SH-SY5Y (cell line): Measurements from ENCODE around the gene ZNF512.
A peak's percentile ranks its signal among the peaks of the same experiment; 100 is the strongest.

ENCODE experiments used
- GATA2 ChIP-seq: IDR thresholded peaks from 2 replicates; pipeline ENCODE4 v1.6.1; 2011; ENCODE audit warnings: mild to moderate bottlenecking, low read depth, low read length
- GATA3 ChIP-seq: IDR thresholded peaks from 2 replicates; pipeline ENCODE4 v1.6.1; 2011; ENCODE audit warnings: low read depth, mild to moderate bottlenecking, low read length, moderate library complexity

The ZNF512 gene

DNA sequence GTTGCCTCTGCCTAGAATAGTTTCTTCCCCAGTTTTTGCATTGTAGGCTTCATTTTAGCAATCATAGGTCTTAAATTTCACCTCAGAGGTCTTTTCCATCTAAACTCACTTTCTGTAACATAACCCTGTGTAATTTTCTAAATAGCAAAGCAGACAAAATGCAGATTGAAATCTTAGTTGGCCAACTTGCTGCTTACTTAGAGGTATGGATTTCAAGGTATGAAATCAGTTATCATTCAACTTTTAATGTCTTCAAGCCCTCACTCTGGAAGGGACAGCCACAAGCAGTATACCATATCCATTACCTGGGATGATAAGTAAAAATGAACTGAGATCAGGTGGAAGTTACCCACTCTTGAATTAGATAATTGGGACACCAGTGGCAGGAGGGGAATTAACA lies 42.1 kb downstream of the ZNF512 start:
- TF ChIP-seq GATA3 (no peak), GATA2 (no peak)

DNA sequence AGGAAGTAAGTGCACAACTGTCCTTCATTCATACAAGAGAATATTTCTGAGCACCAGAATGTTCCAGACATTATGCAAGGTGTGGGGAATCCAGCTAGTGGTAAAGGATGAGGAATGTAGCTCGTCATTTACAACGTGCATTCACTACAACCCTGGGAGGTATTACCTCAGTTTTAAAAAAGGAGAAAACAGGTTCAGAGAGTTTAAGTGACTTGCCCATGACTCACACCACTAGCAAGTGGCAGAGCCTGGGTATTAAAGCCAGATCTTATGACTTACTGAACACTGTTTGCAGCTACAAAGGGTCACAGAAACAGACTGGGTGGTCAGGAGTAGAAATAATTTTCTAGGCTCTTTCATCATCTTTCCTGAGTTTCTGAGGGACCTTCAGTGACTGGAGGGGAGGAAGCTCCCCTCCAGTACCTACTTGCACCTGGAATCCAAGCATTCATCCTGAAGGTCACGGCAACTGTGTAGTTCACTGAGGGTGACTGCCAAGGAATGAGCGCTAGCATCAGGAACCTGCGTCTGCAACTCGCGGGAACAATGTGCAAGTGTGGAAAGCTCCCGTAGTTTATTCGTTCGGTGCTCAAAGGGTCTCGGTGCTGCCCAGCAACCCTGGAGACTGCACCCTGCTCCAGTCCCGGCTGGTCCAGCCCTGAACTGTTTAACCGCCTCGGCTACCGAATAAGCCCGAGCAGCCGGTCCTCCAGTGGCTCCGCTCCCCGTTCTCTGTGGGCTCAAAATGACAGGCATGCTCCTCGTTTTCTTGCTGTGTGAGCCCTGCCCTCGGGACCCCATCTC lies 45.3 kb downstream of the ZNF512 start:
- TF ChIP-seq GATA2, result no peak
- TF ChIP-seq GATA3, result no peak

DNA sequence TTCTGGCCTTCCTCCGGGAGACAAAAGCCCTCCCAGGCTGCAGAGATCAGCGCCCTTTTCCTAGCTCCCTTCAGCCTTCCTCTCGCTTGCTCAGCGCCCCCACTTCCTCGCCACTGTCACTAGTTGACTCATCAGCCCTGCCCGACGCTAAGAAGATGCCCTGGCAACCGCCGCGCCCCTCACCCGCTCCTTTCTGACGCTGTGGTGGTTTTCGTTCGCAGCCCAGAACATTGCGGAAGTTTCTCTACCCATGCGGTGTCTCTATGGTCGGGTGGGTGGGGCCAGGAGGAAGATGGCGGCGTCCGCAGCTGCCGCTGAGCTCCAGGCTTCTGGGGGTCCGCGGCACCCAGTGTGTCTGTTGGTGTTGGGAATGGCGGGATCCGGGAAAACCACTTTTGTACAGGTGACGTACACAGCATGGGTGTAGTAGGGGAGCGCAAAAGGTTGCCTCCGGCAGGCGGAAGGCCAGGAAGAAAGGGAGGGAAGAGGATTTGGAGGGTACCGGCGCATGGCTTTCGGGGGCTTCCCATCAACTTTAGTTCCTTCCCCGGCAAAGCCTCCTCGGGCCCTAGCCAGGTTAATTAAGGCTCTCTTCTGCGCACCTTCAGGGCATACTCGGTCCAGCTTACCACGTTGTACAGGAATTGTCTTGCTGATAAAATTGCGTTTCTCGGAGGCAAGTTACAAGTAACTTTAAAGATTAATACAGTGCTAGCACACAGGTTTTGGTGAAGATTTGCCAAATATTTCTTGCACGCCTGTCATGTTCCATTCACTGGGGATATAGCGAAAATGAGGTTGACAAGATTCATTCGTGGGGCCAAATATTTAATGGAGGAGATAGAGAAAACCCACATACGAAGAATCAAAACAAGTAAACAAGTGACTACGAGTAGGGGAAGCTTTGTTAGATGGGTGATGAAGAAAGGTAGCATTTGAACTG lies 46.2 kb downstream of the ZNF512 start, which contains the start of the genes CCDC121 and GPN1:
Gene CCDC121 (minus strand): TSS at position 246 of the 943 bp plus-strand sequence. CDS start 1,213 bp downstream, outside the sequence.
Gene GPN1 (plus strand): TSS at position 284 of the 943 bp plus-strand sequence. CDS start 9 bp downstream, at position 293.
- no peak for TF ChIP-seq GATA2
- TF ChIP-seq GATA3, result no peak

DNA sequence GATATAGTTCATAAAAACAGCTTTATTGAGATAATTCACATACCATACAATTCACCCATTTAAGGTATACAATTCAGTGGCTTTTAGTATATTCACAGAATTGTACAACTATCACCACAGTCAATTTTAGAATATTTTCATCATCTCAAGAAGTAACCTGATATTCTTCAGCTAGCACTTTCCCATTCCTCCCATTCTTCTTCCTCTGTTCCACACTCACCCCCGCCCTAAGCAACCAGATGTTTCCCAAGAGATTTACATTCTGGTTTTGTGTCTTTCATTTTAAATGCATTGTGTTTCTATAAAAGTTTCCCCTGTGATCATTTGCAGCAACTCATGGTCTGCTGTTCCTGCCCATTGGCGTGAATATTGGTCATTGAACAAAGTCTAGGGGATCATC lies 51.4 kb downstream of the ZNF512 start:
- TF ChIP-seq GATA3 (no peak), GATA2 (no peak)

DNA sequence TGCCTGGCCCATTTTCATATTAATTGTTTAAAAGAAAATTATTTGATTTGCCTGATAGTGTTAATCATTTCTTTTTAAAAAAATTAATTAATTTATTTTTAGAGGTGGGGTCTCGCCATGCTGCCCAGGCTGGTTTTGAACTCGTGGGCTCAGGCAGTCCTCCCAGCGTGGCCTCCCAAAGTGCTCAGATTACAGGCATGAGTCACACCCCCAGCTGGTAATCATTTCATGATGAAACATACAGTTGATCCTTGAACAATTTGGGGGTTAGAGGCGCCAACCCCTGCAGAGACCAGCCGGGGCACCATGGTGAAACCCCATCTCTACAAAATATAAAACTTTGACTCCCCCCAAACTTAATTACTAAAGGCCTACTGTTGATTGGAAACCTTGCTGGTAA lies 53.9 kb downstream of the ZNF512 start:
- no peak for TF ChIP-seq GATA3

DNA sequence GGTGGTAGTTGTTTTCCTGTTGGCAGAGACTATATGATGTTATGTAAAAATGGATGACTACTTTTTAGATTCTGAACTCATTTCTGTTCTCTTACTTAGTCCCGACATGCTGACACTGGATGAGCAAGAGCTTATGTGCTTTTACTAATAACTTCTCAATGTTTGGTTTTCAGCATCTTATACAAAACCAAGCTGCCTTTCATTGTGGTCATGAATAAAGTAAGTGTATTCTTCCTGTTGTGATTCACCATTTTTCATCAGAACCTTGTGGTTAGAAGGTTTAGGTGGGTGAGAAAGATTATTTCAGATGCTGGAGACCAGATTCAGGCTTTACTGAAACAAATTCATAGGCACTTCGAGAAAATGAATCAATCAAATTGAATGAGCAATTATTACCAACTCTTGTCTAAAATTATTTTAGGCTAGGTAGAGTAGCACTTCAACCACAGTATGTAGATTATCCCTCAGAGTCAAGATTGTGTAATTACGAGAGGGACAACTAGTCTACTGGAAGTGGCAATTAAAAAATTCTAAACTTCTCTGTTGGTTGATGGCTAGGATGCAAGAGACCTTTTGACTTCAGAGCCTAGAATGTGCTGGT lies 55.3 kb downstream of the ZNF512 start:
- no peak for TF ChIP-seq GATA3
- no peak for TF ChIP-seq GATA2

DNA sequence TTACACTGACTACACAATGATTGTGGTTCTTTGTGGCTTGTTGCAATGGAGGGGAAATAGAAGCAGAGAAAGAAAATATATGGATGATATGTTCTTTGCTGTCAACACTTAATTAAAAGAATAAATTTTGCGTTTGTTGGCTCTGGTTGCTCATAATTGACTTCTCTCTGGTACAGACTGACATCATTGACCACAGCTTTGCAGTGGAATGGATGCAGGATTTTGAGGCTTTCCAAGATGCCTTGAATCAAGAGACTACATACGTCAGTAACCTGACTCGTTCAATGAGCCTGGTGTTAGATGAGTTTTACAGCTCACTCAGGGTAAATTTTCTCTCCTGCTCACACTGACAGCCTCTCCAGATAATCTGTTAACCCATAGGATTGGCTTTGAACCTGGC lies 55.9 kb downstream of the ZNF512 start:
- TF ChIP-seq GATA2, result no peak
- no peak for TF ChIP-seq GATA3

DNA sequence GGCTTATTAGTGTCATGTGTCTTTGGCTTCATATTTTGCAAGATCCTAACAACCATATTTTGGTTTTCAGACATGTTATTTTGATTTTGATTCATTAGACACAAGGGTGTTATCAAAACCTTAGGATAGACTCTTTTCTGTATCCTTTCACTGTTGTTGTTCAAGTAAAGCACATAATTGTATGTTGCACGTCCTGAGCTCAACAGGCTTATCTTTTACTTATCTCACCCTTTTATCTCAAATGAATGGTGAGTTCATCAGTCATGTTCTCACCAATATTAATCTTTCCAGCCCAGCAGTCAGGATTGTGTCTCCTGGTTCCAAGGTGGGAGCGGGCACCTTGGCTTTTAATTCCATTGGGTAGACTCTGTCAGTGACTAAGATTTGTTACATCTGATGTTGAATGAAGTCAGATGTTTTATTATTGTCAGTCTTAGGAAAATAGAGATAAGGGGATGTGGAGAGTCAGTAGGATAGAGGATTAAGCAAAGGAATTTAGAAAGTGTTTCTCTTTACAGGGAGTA lies 57.9 kb downstream of the ZNF512 start:
- no peak for TF ChIP-seq GATA3
- no peak; the same call in 1 of the 2 replicates for TF ChIP-seq GATA2

DNA sequence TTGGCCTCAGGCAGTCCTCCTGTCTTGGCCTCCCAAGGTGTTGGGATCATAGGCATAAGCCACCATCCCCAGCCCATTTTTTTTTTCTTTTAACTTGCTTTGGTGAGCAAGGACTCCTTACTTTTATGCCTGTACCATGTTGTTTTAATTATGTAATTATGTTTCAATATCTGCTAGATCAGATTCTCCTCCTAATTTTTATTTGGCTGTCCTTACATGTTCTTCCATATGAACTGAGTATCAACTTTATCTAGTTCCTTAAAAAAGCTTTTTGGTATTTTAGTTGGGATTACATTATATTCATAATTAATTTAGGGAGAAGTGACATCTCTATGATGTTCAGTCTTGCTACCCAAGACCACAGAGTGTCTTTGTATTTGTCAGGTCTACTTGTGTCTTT lies 62.4 kb downstream of the ZNF512 start:
- TF ChIP-seq GATA2, result no peak
- TF ChIP-seq GATA3, result peak; percentile 43; the same call in 1 of the 2 replicates

DNA sequence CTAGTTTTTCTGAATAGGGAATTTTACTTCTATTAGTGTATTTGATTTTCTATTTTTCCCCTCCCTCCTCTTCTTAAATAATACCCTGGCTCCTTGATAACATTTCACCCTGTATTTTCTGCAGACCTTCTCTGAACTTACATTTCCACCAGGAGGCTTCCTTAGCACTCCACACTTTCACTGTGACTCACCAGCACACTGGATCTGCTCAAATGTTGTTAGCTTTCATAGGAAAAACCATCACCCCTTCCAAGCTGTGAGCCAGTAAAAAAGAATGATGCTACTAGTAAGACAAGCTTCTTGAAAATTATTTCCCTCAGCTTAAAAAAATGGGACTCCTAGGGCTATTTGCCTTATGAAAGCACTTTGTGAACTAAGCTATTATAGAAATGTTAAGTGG lies 64.4 kb downstream of the ZNF512 start:
- TF ChIP-seq GATA3 (no peak), GATA2 (no peak)

DNA sequence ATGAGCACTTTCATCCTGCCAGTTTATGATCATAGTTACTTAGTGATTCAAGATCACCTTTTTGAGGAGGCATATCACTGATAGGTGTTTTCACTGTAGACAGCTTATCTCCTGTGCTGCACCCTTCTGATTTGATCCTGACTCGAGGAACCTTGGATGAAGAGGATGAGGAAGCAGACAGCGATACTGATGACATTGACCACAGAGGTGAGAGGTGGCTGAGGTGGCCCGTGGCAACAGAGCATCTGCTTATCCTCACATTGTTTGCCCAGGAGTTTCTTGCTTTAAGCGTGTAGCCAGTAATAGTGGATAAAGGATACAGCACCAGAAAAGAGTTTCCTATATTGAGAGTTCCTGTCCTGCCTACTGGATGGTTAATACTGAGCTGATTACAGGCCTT lies 64.9 kb downstream of the ZNF512 start:
- TF ChIP-seq GATA3, result no peak
- no peak for TF ChIP-seq GATA2

DNA sequence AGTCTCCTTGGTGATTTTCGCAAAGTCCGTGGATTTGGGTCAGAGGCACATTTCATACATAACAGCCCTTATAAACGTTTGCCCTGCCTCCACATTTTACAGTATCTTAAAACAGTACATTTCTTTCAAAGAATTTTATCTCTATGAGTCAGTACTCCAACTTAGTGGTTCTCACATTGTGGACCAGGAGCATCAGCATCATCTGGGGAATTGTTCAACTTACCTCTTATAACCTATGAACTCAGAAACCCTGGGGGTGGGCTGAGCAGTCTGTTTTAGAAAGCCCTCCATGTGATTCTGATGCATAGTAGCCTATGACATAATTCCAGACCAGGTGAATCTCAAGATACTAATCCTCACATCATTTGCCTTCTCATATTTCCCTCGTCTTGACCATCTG lies 68.2 kb downstream of the ZNF512 start:
- TF ChIP-seq GATA2 (no peak), GATA3 (no peak)

DNA sequence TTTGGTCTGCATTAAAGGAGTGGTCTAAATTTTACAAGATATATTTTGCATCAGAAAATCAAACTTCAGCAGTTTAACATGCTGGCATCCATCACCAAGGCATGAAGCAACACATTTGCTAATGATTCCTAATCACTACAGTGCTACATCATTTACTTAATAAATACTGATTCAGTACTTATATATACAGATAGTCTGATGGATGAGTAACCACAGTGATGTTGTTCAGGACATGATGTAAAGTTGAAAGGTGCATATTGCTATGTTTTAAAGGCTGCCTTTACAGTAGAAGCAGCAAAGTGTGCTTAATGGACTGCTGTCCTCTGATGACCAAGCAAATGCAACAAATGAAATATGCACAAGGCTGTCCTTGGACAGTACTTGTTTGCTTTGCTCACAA lies 69.5 kb downstream of the ZNF512 start:
- TF ChIP-seq GATA3 (no peak), GATA2 (no peak)

DNA sequence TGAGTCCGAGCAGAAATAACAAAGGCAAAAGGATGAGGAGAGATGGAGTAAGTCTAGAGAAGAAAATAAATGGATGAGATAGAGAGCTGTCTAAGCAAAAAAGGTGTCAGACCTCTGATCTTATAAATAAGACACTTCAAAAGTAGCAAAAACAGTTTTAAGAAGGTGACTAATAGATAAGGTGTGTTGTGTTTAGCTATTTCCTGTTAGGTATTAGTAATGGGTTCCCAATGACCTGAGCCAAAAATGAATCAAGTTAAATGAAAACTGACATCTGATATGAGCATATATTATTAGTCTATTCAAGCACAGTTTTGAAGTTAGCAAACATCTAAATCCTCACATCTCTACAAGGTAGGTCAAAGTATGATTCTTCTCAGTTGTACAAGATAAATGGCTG lies 69.9 kb downstream of the ZNF512 start:
- TF ChIP-seq GATA2, result no peak
- no peak for TF ChIP-seq GATA3
